HepG2 (cell line): ENCODE measurements around the gene PACS1. TPM values are rescaled to one million over a fixed set of nuclear protein-coding genes. Genes with fewer than 3 reads are reported as not detected.

Source experiments
- ATAC-seq: fragments of 200-7000 bp; cut with Tn5 transposase; 3 replicates; pipeline ENCODE4 v1.9.1; 2020; ENCODE audit warnings: mild to moderate bottlenecking, moderate library complexity
- BruUV-seq: library from RNA; stranded (reverse); fragments of 400-500 nt; replicated peaks from 2 replicates; lab custom pipeline; 2021; lab: Mats Ljungman, UMichigan
- CTCF ChIA-PET: fragments of 300-600 bp; formaldehyde crosslinking; extraction: SDS; loops from one replicate; lab custom pipeline; 2021; ENCODE audit warnings: low total read pairs, inconsistent platforms, low intra/inter-chr PET ratio; lab: Yijun Ruan, JAX
- POLR2A ChIA-PET: fragments of 350-600 bp; sonication (Branson Sonifier 250); formaldehyde crosslinking; loops from one replicate; lab custom pipeline; 2020; ENCODE audit warnings: antibody characterized with exemption, inconsistent platforms; lab: Yijun Ruan, JAX
- DNase-seq: peaks from one replicate; pipeline ENCODE4 v3.0.0-alpha.2; 2015; ENCODE audit warnings: low spot score
- FAIRE-seq: peaks from 3 replicates; lab custom pipeline; 2011; peaks lifted over from hg19 to GRCh38; lab: Jason Lieb, UNC
- H2AFZ ChIP-seq: one replicate; pipeline ENCODE4 v1.6.1; 2011; ENCODE audit warnings: low read length, inconsistent platforms
- H3K27ac ChIP-seq: fragments of 300-600 bp; 3 replicates; pipeline ENCODE4 v1.8.0; 2011; ENCODE audit warnings: mixed run types, mild to moderate bottlenecking, mixed read lengths, low read length, inconsistent platforms; ENCODE audit not compliant: insufficient read depth; ENCODE audit errors: extremely low read length
- H3K27me3 ChIP-seq, 2 experiments: fragments of 200-600 bp in 1 of 2; 2 replicates in 1 of 2; 3 replicates in 1 of 2; pipeline versions ENCODE4 v1.6.0 to v1.8.0; 2011; ENCODE audit warnings: low read length in 2 of 2, mild to moderate bottlenecking in 2 of 2, moderate library complexity in 2 of 2, inconsistent platforms in 1 of 2; ENCODE audit not compliant: insufficient read depth in 2 of 2, control insufficient read depth in 1 of 2
- H3K36me3 ChIP-seq, 2 experiments: fragments of 200-600 bp in 1 of 2; replicated peaks in 1 of 2; 2 replicates in 1 of 2; 3 replicates in 1 of 2; pipeline versions ENCODE4 v1.5.1 to v1.8.0; 2011; ENCODE audit warnings: low read length in 2 of 2, inconsistent platforms in 1 of 2; ENCODE audit not compliant: insufficient read depth in 2 of 2, control insufficient read depth in 1 of 2
- H3K4me1 ChIP-seq: 2 replicates; pipeline ENCODE4 v1.5.1; 2012; ENCODE audit warnings: low read length, inconsistent platforms; ENCODE audit not compliant: insufficient read depth
- H3K4me2 ChIP-seq: 2 replicates; pipeline ENCODE4 v1.6.0; 2011; ENCODE audit warnings: low read depth, low read length, inconsistent platforms
- H3K4me3 ChIP-seq, 3 experiments: fragments of 200-600 bp in 1 of 3; sonication (generic), shearing (Covaris generic) in 1 of 3; replicated peaks in 1 of 3; 2 replicates each; pipeline ENCODE4 v1.5.1; 2011 to 2016; ENCODE audit warnings: low read length in 3 of 3, inconsistent platforms in 2 of 3, low read depth in 2 of 3, mild to moderate bottlenecking in 2 of 3, control low read depth in 1 of 3, mixed read lengths in 1 of 3; ENCODE audit not compliant: insufficient read depth in 1 of 3
- H3K79me2 ChIP-seq: one replicate; pipeline ENCODE4 v1.6.1; 2011; ENCODE audit warnings: low read length, inconsistent platforms; ENCODE audit not compliant: insufficient read depth
- H3K9ac ChIP-seq: 2 replicates; pipeline ENCODE4 v1.6.0; 2011; ENCODE audit warnings: mild to moderate bottlenecking, low read depth, low read length, inconsistent platforms; ENCODE audit not compliant: insufficient read depth
- H3K9me3 ChIP-seq: 2 replicates; pipeline ENCODE4 v1.5.1; 2012; ENCODE audit warnings: mild to moderate bottlenecking, low read length
- H4K20me1 ChIP-seq: 2 replicates; pipeline ENCODE4 v1.6.0; 2011; ENCODE audit warnings: inconsistent platforms, mild to moderate bottlenecking, low read length, moderate library complexity; ENCODE audit not compliant: insufficient read depth
- CCDC6 ChIP-seq: sonication (generic); formaldehyde crosslinking; IDR thresholded peaks from 2 replicates; pipeline ENCODE4 v1.8.1; 2022; ENCODE audit warnings: mild to moderate bottlenecking, missing genetic modification reagents, moderate library complexity
- CSRNP1 ChIP-seq: sonication (generic); formaldehyde crosslinking; IDR thresholded peaks from 2 replicates; pipeline ENCODE4 v1.8.1; 2023; ENCODE audit warnings: mild to moderate bottlenecking, missing genetic modification reagents
- HNF4A ChIP-seq: sonication (generic); formaldehyde crosslinking; IDR thresholded peaks from 2 replicates; pipeline ENCODE4 v1.4.0; 2020; ENCODE audit warnings: missing genetic modification reagents
- MLX ChIP-seq: IDR thresholded peaks from 2 replicates; pipeline ENCODE4 v1.6.1; 2016
- SKI ChIP-seq: fragments of 450-650 bp; IDR thresholded peaks from one replicate; pipeline ENCODE4 v1.6.1; 2018; ENCODE audit warnings: mild to moderate bottlenecking; ENCODE audit not compliant: partially characterized antibody
- SP1 ChIP-seq, 2 experiments: fragments of 450-650 bp in 1 of 2; sonication (generic) in 1 of 2; formaldehyde crosslinking in 1 of 2; IDR thresholded peaks; 2 replicates each; pipeline versions ENCODE4 v1.4.0 to v1.6.1; 2016 to 2020; ENCODE audit warnings: missing genetic modification reagents in 1 of 2
- ZBTB26 ChIP-seq: IDR thresholded peaks from 2 replicates; pipeline ENCODE4 v1.6.1; 2016; ENCODE audit warnings: missing compliant biosample characterization, missing genetic modification reagents, borderline replicate concordance
- ZMAT3 ChIP-seq: sonication (generic); formaldehyde crosslinking; conservative IDR thresholded peaks from 2 replicates; pipeline ENCODE4 v1.7.0; 2021; ENCODE audit warnings: missing genetic modification reagents
- ZNF652 ChIP-seq: IDR thresholded peaks from 2 replicates; pipeline ENCODE4 v1.6.1; 2016; ENCODE audit warnings: low read depth, borderline replicate concordance
- WGBS: methylation state at CpG from one replicate; pipeline ENCODE4 v1.1.6; 2017; ENCODE audit warnings: low lambda C conversion rate; 5-methylcytosine and 5-hydroxymethylcytosine counted together
- in situ Hi-C: cut with HindIII; loops from 2 replicates; pipeline ENCODE4 v1.10.0; 2017; ENCODE audit warnings: low pct_unique_long_range_greater_than_20kb; ENCODE audit not compliant: extremely low pct_ligation_motif_present
- intact Hi-C: fragments of 100-400 bp; cut with micrococcal nuclease; formaldehyde crosslinking; loops from one replicate; pipeline ENCODE4 v1.10.0; 2022; ENCODE audit not compliant: unreplicated experiment
- polyA plus RNA-seq, 8 experiments: library from polyadenylated mRNA; depleted of rRNA in 3 of 8; stranded (reverse) in 7 of 8; unstranded in 1 of 8; fragments of >200 nt; fragmentation: Illumina TruSeq in 4 of 8; extraction: Trizol in 4 of 8; gene quantifications; 2 replicates each; pipeline versions ENCODE4 v1.2.1 to v1.2.3, GENCODE V29; 2011 to 2016; ENCODE audit warnings: low read depth in 4 of 8, missing spikeins in 1 of 8, mixed read lengths in 1 of 8; ENCODE audit not compliant: insufficient read depth in 1 of 8
- total RNA-seq, 5 experiments: library from RNA; depleted of rRNA; stranded (reverse); fragments of >200 nt; fragmentation: Illumina TruSeq; extraction: Trizol; gene quantifications; 2 replicates each; pipeline ENCODE4 v1.2.3, GENCODE V29; 2016; ENCODE audit warnings: low read depth in 1 of 5

The PACS1 gene
- total and polyA plus RNA-seq, 2 of the 13 experiments (the other 11 are each of a cell fraction or from before 2014, with no cell fraction given): 7.6 to 8.6 TPM

- peak; percentile 44 for TF ChIP-seq HNF4A
- TF ChIP-seq MLX: no peak
- TF ChIP-seq ZMAT3 (CRISPR knock-in tag): no peak
- TF ChIP-seq CCDC6: no peak
- TF ChIP-seq ZBTB26 (CRISPR knock-in tag): no peak
- no peak for TF ChIP-seq SKI
- TF ChIP-seq CSRNP1: no peak
Measured at GRCh38 chr11:66115638-66116301, 45.7 kb downstream of the PACS1 start (continued).

- in situ Hi-C loops (no loop called here), intact Hi-C loops (loop anchor here (5.0 kb wide), 1 partner anchor 44 kb away; the partner anchor contains the start of gene PACS1)
- no peak overlapping the region for H3K9ac ChIP-seq
- no peaks in the 10 kb centered on the region for H3K27me3 ChIP-seq
- ATAC-seq: no peak
- H2AFZ ChIP-seq: no peak overlapping the region
- no peaks in the 10 kb centered on the region for H3K36me3 ChIP-seq
- no peaks in the 10 kb centered on the region for H4K20me1 ChIP-seq
- H3K79me2 ChIP-seq: peaks cover 2% of the 10 kb centered on the region
- POLR2A ChIA-PET: interaction anchor here (1.2 to 1.8 kb wide), 4 partner anchors 36 to 171 kb away, joined by 3 to 4 read pairs (median 3); partner anchors contain the start of gene SF3B2
- BruUV-seq: no TSS peak
- peak overlapping the region; percentile 64 for H3K27ac ChIP-seq
- no peak overlapping the region for H3K4me3 ChIP-seq
- DNase-seq: no peak
- H3K9me3 ChIP-seq: no peaks in the 10 kb centered on the region
- CTCF ChIA-PET: no interaction called here
- TF ChIP-seq SP1 (IDR thresholded peaks at IDR 0.05) (no peak), SP1 (CRISPR knock-in tag; IDR thresholded peaks at IDR 0.05) (no peak), ZNF652 (CRISPR knock-in tag) (peak; percentile 62; the same call in 1 of the 2 replicates)
- TF ChIP-seq, all 625 proteins: peak for 1
- Histone ChIP-seq H3K4me1 (peaks cover 91% of the 10 kb centered on the region), H3K4me2 (0 out of 2 replicates have a peak overlapping the region, but pooled peaks have one; percentile 72)
- no peak for FAIRE-seq
- 81% methylated on average over 7 of the region's 7 CpGs for WGBS
Measured at GRCh38 chr11:66116576-66117361, 46.7 kb downstream of the PACS1 start.
